Activated B cell treated with CpG ODN at 0.5 μM for 24 hours (primary cell): ENCODE results near the gene R3HDML. TPM values are rescaled to one million over a fixed set of nuclear protein-coding genes. Genes with fewer than 3 reads are reported as not detected.
"Not testable (repeated sequence)": the region's sequence is repeated elsewhere in the genome, so short reads cannot be mapped to it uniquely, and the experiment has no call there.

ENCODE experiments used
- ATAC-seq: fragments of 200-7000 bp; cut with Tn5 transposase; one replicate; pipeline ENCODE4 v1.10.0; 2021; ENCODE audit warnings: low read depth, mild to moderate bottlenecking, moderate library complexity
- CTCF ChIA-PET: fragments of 350-600 bp; sonication (Branson Sonifier 250); formaldehyde crosslinking; loops from one replicate; lab custom pipeline; 2021; ENCODE audit warnings: antibody characterized with exemption; lab: Charles Lee
- POLR2A ChIA-PET: fragments of 350-600 bp; sonication (Branson Sonifier 250); formaldehyde crosslinking; loops from one replicate; lab custom pipeline; 2021; ENCODE audit warnings: antibody characterized with exemption; lab: Charles Lee
- DNase-seq: peaks from one replicate; pipeline ENCODE4 v3.0.0; 2022
- H3K27ac Mint-ChIP-seq: one replicate; pipeline ENCODE4 v1.8.0; 2020; ENCODE audit warnings: mixed read lengths
- H3K27me3 Mint-ChIP-seq: one replicate; pipeline ENCODE4 v1.8.0; 2021; ENCODE audit warnings: mixed read lengths
- H3K36me3 Mint-ChIP-seq: one replicate; pipeline ENCODE4 v1.8.0; 2021; ENCODE audit warnings: low read depth, mixed read lengths
- H3K4me1 Mint-ChIP-seq: one replicate; pipeline ENCODE4 v1.8.0; 2021; ENCODE audit warnings: mixed read lengths
- H3K4me3 Mint-ChIP-seq: one replicate; pipeline ENCODE4 v1.8.0; 2020; ENCODE audit warnings: mild to moderate bottlenecking, mixed read lengths
- H3K9me3 Mint-ChIP-seq: one replicate; pipeline ENCODE4 v1.8.0; 2020; ENCODE audit warnings: mixed read lengths
- CTCF ChIP-seq: fragments of 200-600 bp; IDR thresholded peaks from one replicate; pipeline ENCODE4 v1.8.0; 2022; ENCODE audit warnings: antibody characterized with exemption, mild to moderate bottlenecking
- intact Hi-C: fragments of 100-400 bp; cut with micrococcal nuclease; formaldehyde crosslinking; loops from one replicate; pipeline ENCODE4 v1.15.1; 2024
- total RNA-seq: library from RNA; stranded (reverse); gene quantifications from 2 replicates; pipeline ENCODE4 v1.2.3, GENCODE V29; 2022

The R3HDML gene
- total RNA-seq, 1 donor from 2014 or later, result not detected

- ChIA-PET CTCF (no interaction called here), POLR2A (no interaction called here)
- TF ChIP-seq CTCF, result no peak
- Mint-ChIP-seq H3K4me3 (no peak overlapping the region), H3K27ac (no peak overlapping the region), H3K36me3 (peaks cover 3% of the 10 kb centered on the region), H3K27me3 (peaks cover 15% of the 10 kb centered on the region), H3K9me3 (no peaks in the 10 kb centered on the region), H3K4me1 (peaks cover 14% of the 10 kb centered on the region)
- ATAC-seq, result no peak
- no peak for DNase-seq
- intact Hi-C loops, result loop anchor here (5.0 kb wide), 1 partner anchor 858 kb away; the partner anchor contains the start of gene SRSF6
Observed at GRCh38 chr20:44314870-44315269, 22.0 kb upstream of the R3HDML start.

GRCh38 chr20:44319839-44320422 is 16.9 kb upstream of the R3HDML start:
- H3K27me3 Mint-ChIP-seq, result peaks cover 17% of the 10 kb centered on the region
- H3K9me3 Mint-ChIP-seq, result no peaks in the 10 kb centered on the region
- TF ChIP-seq CTCF, result no peak
- no peak overlapping the region for H3K4me3 Mint-ChIP-seq
- no peaks in the 10 kb centered on the region for H3K36me3 Mint-ChIP-seq
- CTCF ChIA-PET, result interaction anchor here (1.2 kb wide), 1 partner anchor 103 kb away, joined by 3 read pairs; no protein-coding TSS in a partner anchor
- intact Hi-C loops, result no loop called here
- DNase-seq, result no peak
- no peak for ATAC-seq
- POLR2A ChIA-PET, result no interaction called here
- no peak overlapping the region for H3K27ac Mint-ChIP-seq
- H3K4me1 Mint-ChIP-seq, result no peaks in the 10 kb centered on the region

GRCh38 chr20:44324343-44324742 is 12.5 kb upstream of the R3HDML start:
- H3K27ac Mint-ChIP-seq, result no peak overlapping the region
- no peaks in the 10 kb centered on the region for H3K9me3 Mint-ChIP-seq
- TF ChIP-seq CTCF, result no peak
- no peaks in the 10 kb centered on the region for H3K4me1 Mint-ChIP-seq
- no peak overlapping the region for H3K4me3 Mint-ChIP-seq
- intact Hi-C loops, result no loop called here
- CTCF ChIA-PET, result no interaction called here
- ATAC-seq (no peak), DNase-seq (no peak)
- POLR2A ChIA-PET, result no interaction called here
- no peaks in the 10 kb centered on the region for H3K36me3 Mint-ChIP-seq
- peaks cover 15% of the 10 kb centered on the region for H3K27me3 Mint-ChIP-seq

- Mint-ChIP-seq H3K9me3 (no peaks in the 10 kb centered on the region), H3K27ac (no peak overlapping the region), H3K4me1 (no peaks in the 10 kb centered on the region), H3K4me3 (no peak overlapping the region), H3K27me3 (peaks cover 18% of the 10 kb centered on the region), H3K36me3 (no peaks in the 10 kb centered on the region)
- CTCF ChIA-PET, result no interaction called here
- POLR2A ChIA-PET, result no interaction called here
- DNase-seq (no peak), ATAC-seq (no peak)
- no peak for TF ChIP-seq CTCF
- intact Hi-C loops, result no loop called here
Observed at GRCh38 chr20:44326391-44327159, 10.3 kb upstream of the R3HDML start.

GRCh38 chr20:44327748-44328147 is 9.1 kb upstream of the R3HDML start:
- DNase-seq, POLR2A ChIA-PET, H3K36me3 Mint-ChIP-seq, ATAC-seq, H3K27ac Mint-ChIP-seq, intact Hi-C loops, H3K4me1 Mint-ChIP-seq, H3K4me3 Mint-ChIP-seq, H3K9me3 Mint-ChIP-seq, CTCF ChIA-PET: not testable (repeated sequence)
- H3K27me3 Mint-ChIP-seq, result peaks cover 20% of the 10 kb centered on the region
